Activated naive CD4-positive, alpha-beta T cell treated with Interleukin-2 at 50 U/mL for 16 hours (primary cell): Measurements from ENCODE around the gene FIP1L1.
"Not testable (repeated sequence)": the region's sequence is repeated elsewhere in the genome, so short reads cannot be mapped to it uniquely, and the experiment has no call there.

ENCODE experiments used
- DNase-seq: peaks from one replicate; pipeline ENCODE4 v3.0.0-alpha.2; 2020

FIP1L1 gene

GRCh38 chr4:53377319-53378170, at the start of gene FIP1L1:
Gene FIP1L1 (plus strand): TSS chr4:53377641. CDS start chr4:53377839, 198 bp downstream.
- peak; percentile 96 for DNase-seq

- DNase-seq = not testable (repeated sequence)
Measured at GRCh38 chr4:53334916-53335315, 42.5 kb upstream of the FIP1L1 start.

GRCh38 chr4:53340145-53340544, 37.3 kb upstream of the FIP1L1 start:
- not testable (repeated sequence) for DNase-seq

GRCh38 chr4:53346392-53346791, 31.0 kb upstream of the FIP1L1 start:
- not testable (repeated sequence) for DNase-seq

GRCh38 chr4:53346920-53347852, 30.3 kb upstream of the FIP1L1 start:
- no peak for DNase-seq

GRCh38 chr4:53348046-53348445, 29.4 kb upstream of the FIP1L1 start:
- DNase-seq = no peak

GRCh38 chr4:53349091-53349491, 28.4 kb upstream of the FIP1L1 start:
- no peak for DNase-seq

GRCh38 chr4:53354012-53354722, 23.3 kb upstream of the FIP1L1 start:
- DNase-seq = no peak

- DNase-seq = no peak
Measured at GRCh38 chr4:53355930-53356521, 21.4 kb upstream of the FIP1L1 start.

GRCh38 chr4:53361451-53361850, 16.0 kb upstream of the FIP1L1 start:
- no peak for DNase-seq

GRCh38 chr4:53362093-53362492, 15.3 kb upstream of the FIP1L1 start:
- no peak for DNase-seq

- DNase-seq = no peak
Measured at GRCh38 chr4:53364624-53365023, 12.8 kb upstream of the FIP1L1 start.

- no peak for DNase-seq
Measured at GRCh38 chr4:53365121-53365485, 12.3 kb upstream of the FIP1L1 start.

GRCh38 chr4:53365486-53366300, 11.7 kb upstream of the FIP1L1 start, which contains the start of gene SCFD2:
Gene SCFD2 (minus strand): TSS chr4:53366061.
- DNase-seq = peak; percentile 95

GRCh38 chr4:53366301-53366716, 11.1 kb upstream of the FIP1L1 start:
- no peak for DNase-seq

- no peak for DNase-seq
Measured at GRCh38 chr4:53367721-53368120, 9.7 kb upstream of the FIP1L1 start.

- DNase-seq = no peak
Measured at GRCh38 chr4:53371049-53371448, 6.4 kb upstream of the FIP1L1 start.

- DNase-seq = no peak
Measured at GRCh38 chr4:53371843-53372521, 5.5 kb upstream of the FIP1L1 start.

GRCh38 chr4:53374777-53375258, 2.6 kb upstream of the FIP1L1 start:
- no peak for DNase-seq

GRCh38 chr4:53376900-53377299, 541 bp upstream of the FIP1L1 start:
- DNase-seq = no peak

GRCh38 chr4:53378171-53378482, 686 bp downstream of the FIP1L1 start:
- DNase-seq = no peak
